Fibroblast of pulmonary artery (primary cell): Measurements from ENCODE around the gene ADAMTSL1.
A peak's percentile ranks its signal among the peaks of the same experiment; 100 is the strongest.

ENCODE experiments used
- DNase-seq: peaks from one replicate; pipeline ENCODE4 v3.0.0-alpha.2; 2010; ENCODE audit warnings: low read depth
- H3K4me3 ChIP-seq: replicated peaks from 2 replicates; pipeline ENCODE4 v1.5.1; 2011; ENCODE audit warnings: low read depth, mild to moderate bottlenecking, control low read depth, low read length, moderate library complexity
- TF ChIP-seq, protein P1 (sequence below): IDR thresholded peaks from 2 replicates; pipeline ENCODE4 v1.5.1; 2011; ENCODE audit warnings: mild to moderate bottlenecking, control low read depth, low read length, inconsistent platforms; ENCODE audit errors: missing control alignments

ADAMTSL1 gene

DNA sequence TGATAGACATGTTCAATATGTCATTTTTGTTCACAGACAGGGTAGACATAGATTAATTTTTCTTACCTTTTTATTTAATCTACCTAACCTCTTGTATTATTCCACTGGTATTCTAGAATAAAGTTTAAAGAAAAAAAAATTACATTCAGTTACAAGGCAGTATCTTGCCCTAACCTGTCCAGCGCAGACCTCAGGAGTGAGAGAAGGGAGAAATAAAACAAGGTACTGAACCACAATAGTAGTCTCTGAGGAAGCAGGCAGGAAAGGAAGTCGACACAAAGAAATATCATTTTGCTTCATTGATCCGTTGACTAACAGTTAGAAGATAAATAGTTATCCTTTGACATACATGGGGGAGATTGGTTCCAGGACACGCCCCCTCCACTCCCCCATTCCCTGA is 12.5 kb upstream of the ADAMTSL1 start:
- TF ChIP-seq, protein P1, sequence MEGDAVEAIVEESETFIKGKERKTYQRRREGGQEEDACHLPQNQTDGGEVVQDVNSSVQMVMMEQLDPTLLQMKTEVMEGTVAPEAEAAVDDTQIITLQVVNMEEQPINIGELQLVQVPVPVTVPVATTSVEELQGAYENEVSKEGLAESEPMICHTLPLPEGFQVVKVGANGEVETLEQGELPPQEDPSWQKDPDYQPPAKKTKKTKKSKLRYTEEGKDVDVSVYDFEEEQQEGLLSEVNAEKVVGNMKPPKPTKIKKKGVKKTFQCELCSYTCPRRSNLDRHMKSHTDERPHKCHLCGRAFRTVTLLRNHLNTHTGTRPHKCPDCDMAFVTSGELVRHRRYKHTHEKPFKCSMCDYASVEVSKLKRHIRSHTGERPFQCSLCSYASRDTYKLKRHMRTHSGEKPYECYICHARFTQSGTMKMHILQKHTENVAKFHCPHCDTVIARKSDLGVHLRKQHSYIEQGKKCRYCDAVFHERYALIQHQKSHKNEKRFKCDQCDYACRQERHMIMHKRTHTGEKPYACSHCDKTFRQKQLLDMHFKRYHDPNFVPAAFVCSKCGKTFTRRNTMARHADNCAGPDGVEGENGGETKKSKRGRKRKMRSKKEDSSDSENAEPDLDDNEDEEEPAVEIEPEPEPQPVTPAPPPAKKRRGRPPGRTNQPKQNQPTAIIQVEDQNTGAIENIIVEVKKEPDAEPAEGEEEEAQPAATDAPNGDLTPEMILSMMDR = no peak
- DNase-seq = no peak
- H3K4me3 ChIP-seq = no peak overlapping the region

DNA sequence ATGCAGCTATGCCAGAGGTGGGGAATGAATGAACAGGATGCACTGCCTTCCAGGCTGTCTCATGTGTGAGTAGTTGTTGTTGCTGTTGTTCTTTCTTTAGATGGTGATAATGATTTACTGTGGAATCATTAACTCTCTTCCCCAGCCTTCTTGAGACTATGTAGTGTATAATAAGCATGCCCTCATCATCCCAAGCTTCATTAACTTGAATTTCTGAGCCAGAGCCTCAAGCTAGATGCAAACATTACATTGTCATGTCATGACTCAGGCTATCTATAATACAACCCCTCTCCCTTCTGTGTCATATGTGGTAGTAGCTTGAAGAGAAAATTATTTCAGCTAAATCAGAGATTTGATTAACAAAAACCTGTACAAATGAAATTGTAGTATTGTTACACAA is 10.0 kb upstream of the ADAMTSL1 start:
- DNase-seq = peak; percentile 19
- TF ChIP-seq, protein P1 = no peak
- no peak overlapping the region for H3K4me3 ChIP-seq

GRCh38 chr9:18466101-18466500 is 7.9 kb upstream of the ADAMTSL1 start:
- peak; percentile 78 for DNase-seq
- H3K4me3 ChIP-seq = no peak overlapping the region
- TF ChIP-seq, protein P1 = no peak

DNA sequence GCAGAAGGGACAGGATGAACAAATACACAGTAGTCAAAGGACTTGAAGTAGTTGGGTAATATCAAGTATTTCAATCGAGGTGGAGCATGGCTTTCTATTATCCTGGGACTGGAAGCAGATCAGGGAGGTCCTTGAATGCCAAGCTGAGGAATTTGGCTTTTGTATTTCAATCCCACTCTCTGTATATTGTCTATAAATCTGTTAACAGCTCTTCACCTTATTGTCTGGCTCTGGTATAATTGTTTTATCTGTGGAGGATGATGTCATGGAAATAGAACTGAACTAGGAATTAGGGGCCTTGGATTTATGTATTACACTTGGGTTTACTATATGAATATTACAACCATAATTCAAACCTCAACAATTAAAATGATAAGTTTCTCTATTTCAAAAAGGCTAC is 6.3 kb upstream of the ADAMTSL1 start:
- no peak for DNase-seq

GRCh38 chr9:18472435-18472834 is 1.5 kb upstream of the ADAMTSL1 start:
- H3K4me3 ChIP-seq = no peak overlapping the region
- TF ChIP-seq, protein P1 = no peak
- no peak for DNase-seq

More for the DNA sequence above, 6.3 kb upstream of the ADAMTSL1 start:
- H3K4me3 ChIP-seq = no peak overlapping the region
- TF ChIP-seq, protein P1 = no peak

DNA sequence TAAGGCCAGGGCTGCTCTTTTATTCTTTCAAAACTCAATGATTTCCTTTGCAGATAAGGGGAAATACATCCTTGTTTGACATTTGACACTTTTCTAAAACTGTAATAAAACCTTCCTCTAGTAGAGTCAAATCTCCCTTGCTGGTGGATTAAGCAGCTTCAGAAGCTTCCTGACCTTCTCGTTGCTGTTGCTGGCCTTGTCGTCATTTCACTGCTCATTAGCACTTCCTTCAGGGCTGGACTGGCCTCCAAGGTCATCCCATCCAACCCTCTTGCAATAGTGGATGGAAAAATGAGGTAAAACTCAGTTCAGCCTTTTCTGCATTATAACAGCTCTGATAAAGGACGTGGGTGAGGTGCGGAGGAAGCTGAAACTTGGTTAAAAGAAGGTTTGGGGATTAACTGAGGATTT is 1.1 kb upstream of the ADAMTSL1 start:
- H3K4me3 ChIP-seq = peak overlapping the region; percentile 50
- TF ChIP-seq, protein P1 = no peak

DNA sequence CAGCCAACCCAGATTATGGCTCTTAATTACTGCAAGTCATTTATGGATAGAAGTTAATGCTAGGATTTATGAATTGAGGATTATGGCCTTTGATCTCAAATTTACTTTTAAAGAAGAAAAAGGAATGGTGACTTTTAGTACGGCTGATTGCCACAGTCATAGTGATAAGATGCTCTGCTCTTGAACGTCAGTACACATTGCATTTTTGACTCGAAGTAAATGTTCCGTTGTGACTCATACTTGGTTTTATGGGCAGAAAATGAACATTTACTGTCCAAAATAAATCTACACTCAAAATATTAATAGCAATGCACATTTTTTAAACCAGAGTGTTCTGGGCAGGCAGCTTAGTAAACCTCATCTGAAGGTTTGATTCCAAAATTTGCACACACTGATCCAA is 830 bp downstream of the ADAMTSL1 start:
- TF ChIP-seq, protein P1 = no peak
- H3K4me3 ChIP-seq = peak overlapping the region; percentile 50
- DNase-seq = peak; percentile 73

More for the DNA sequence above, 1.1 kb upstream of the ADAMTSL1 start:
- DNase-seq = no peak
